Glomerular visceral epithelial cell (primary cell): ENCODE measurements around the gene GRHPR.
A peak's percentile ranks its signal among the peaks of the same experiment; 100 is the strongest.

Experiments used
- DNase-seq: peaks from one replicate; pipeline ENCODE4 v3.0.0-alpha.2; 2016; ENCODE audit errors: extremely low spot score

Gene GRHPR

GRCh38 chr9:37398464-37399025 lies 24.0 kb upstream of the GRHPR start:
- no peak for DNase-seq

GRCh38 chr9:37399336-37399735 lies 23.2 kb upstream of the GRHPR start:
- no peak for DNase-seq

- no peak for DNase-seq
These were observed 17.9 kb upstream of the GRHPR start for GRCh38 chr9:37404590-37404989.

- DNase-seq: no peak
These were observed 17.1 kb upstream of the GRHPR start for GRCh38 chr9:37405350-37405749.

- DNase-seq: no peak
These were observed 16.6 kb upstream of the GRHPR start for GRCh38 chr9:37405764-37406380.

- no peak for DNase-seq
These were observed 15.7 kb upstream of the GRHPR start for GRCh38 chr9:37406603-37407401.

- no peak for DNase-seq
These were observed 15.0 kb upstream of the GRHPR start for GRCh38 chr9:37407468-37407867.

GRCh38 chr9:37408933-37409710 lies 13.4 kb upstream of the GRHPR start:
- peak; percentile 48 for DNase-seq

- no peak for DNase-seq
These were observed 12.1 kb upstream of the GRHPR start for GRCh38 chr9:37410354-37410861.

- no peak for DNase-seq
These were observed 11.3 kb upstream of the GRHPR start for GRCh38 chr9:37410969-37411785.

- peak; percentile 83 for DNase-seq
These were observed 9.9 kb upstream of the GRHPR start for GRCh38 chr9:37412431-37413151.

- peak; percentile 48 for DNase-seq
These were observed 9.2 kb upstream of the GRHPR start for GRCh38 chr9:37413311-37413710.

GRCh38 chr9:37414503-37414943 lies 8.0 kb upstream of the GRHPR start:
- DNase-seq: no peak

GRCh38 chr9:37415011-37415719 lies 7.3 kb upstream of the GRHPR start:
- peak; percentile 80 for DNase-seq

- no peak for DNase-seq
These were observed 5.2 kb upstream of the GRHPR start for GRCh38 chr9:37417252-37417803.

GRCh38 chr9:37417857-37418618 lies 4.5 kb upstream of the GRHPR start:
- peak; percentile 29 for DNase-seq

- DNase-seq: no peak
These were observed 3.3 kb upstream of the GRHPR start for GRCh38 chr9:37419204-37419603.

- no peak for DNase-seq
These were observed 2.0 kb upstream of the GRHPR start for GRCh38 chr9:37420271-37421215.
